ENCODE data around the gene FGR. TPM values are rescaled to one million over a fixed set of nuclear protein-coding genes. Genes with fewer than 3 reads are reported as not detected.

Gene FGR
- total RNA-seq, 2 donors from 2014 or later: 0.62 to 2.1 TPM

- no peak for DNase-seq
- no peak for ATAC-seq (replicated peaks in 1 of 2)
- H3K9me3 Mint-ChIP-seq: no peaks in the 10 kb centered on the region
- H3K27me3 Mint-ChIP-seq (ENCODE audit: low read depth): no peaks in the 10 kb centered on the region
- no peak overlapping the region for H3K27ac Mint-ChIP-seq
- no peak overlapping the region for H3K4me3 Mint-ChIP-seq
- no peaks in the 10 kb centered on the region for H3K36me3 Mint-ChIP-seq (ENCODE audit: insufficient read depth in 2 of 2)
- peaks cover 43% of the 10 kb centered on the region for H3K4me1 Mint-ChIP-seq (ENCODE audit: low read depth)
Measured at GRCh38 chr1:27614625-27615344, 20.2 kb downstream of the FGR start.

DNA sequence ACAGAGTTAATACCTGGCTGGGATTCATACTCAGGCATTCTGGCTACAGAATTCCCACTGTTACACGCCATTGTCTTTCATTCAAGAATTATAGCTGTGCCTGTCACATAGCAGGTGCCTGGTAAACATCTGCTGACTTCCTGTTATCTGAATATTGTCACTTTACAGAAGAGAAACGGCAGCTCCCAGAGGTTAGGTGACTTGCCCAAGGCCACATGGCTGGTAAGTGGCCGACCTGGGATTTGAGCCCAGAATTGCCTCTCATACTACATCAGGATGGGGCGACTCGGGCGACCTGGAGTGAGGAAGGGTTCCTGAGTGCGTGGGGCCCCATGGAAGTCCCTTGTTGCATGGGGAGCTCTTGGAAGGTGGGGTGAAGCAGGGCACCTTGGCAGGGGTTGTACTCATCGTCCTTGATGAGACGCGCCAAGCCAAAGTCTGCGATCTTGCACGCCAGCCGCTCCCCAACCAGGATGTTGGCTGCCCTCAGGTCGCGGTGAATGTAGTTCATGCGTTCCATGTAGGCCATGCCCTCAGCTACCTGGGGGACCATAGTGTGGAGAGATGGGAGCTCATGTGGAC is 20.9 kb downstream of the FGR start:
- H3K4me1 Mint-ChIP-seq (ENCODE audit: low read depth): peaks cover 37% of the 10 kb centered on the region
- no peak overlapping the region for H3K27ac Mint-ChIP-seq
- no peak overlapping the region for H3K4me3 Mint-ChIP-seq
- DNase-seq (no peak), ATAC-seq (replicated peaks in 1 of 2) (no peak)
- H3K27me3 Mint-ChIP-seq (ENCODE audit: low read depth): no peaks in the 10 kb centered on the region
- H3K9me3 Mint-ChIP-seq: no peaks in the 10 kb centered on the region
- no peaks in the 10 kb centered on the region for H3K36me3 Mint-ChIP-seq (ENCODE audit: insufficient read depth in 2 of 2)

- Mint-ChIP-seq H3K36me3 (ENCODE audit: insufficient read depth in 2 of 2) (no peaks in the 10 kb centered on the region), H3K27me3 (ENCODE audit: low read depth) (no peaks in the 10 kb centered on the region), H3K4me1 (ENCODE audit: low read depth) (peaks cover 23% of the 10 kb centered on the region), H3K27ac (no peak overlapping the region), H3K4me3 (no peak overlapping the region), H3K9me3 (no peaks in the 10 kb centered on the region)
- DNase-seq (no peak), ATAC-seq (replicated peaks in 1 of 2) (no peak)
Measured at GRCh38 chr1:27612718-27613117, 22.3 kb downstream of the FGR start.

DNA sequence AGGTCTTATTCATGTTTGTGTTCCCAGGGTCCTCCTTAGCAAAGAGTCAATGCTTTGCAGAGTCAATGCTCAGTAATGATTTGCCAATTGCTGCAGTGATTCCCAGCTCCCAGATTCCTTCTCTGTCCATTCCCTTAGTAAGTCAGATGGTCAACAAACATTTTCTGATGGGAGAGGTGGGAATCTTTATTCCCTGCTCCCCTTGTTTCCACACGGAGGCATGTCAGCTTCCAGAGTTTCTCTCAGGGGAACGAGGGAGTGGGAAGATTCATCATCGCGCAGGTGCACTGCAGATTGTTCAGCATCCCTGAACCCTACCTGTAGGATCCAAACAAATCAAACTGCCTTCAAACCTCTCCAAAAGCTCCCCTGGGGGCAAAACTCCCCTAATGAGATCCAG is 23.5 kb downstream of the FGR start:
- Mint-ChIP-seq H3K27ac (no peak overlapping the region), H3K27me3 (ENCODE audit: low read depth) (no peaks in the 10 kb centered on the region), H3K36me3 (ENCODE audit: insufficient read depth in 2 of 2) (no peaks in the 10 kb centered on the region), H3K9me3 (no peaks in the 10 kb centered on the region), H3K4me3 (no peak overlapping the region), H3K4me1 (ENCODE audit: low read depth) (peaks cover 21% of the 10 kb centered on the region)
- DNase-seq (no peak), ATAC-seq (replicated peaks in 1 of 2) (no peak)

DNA sequence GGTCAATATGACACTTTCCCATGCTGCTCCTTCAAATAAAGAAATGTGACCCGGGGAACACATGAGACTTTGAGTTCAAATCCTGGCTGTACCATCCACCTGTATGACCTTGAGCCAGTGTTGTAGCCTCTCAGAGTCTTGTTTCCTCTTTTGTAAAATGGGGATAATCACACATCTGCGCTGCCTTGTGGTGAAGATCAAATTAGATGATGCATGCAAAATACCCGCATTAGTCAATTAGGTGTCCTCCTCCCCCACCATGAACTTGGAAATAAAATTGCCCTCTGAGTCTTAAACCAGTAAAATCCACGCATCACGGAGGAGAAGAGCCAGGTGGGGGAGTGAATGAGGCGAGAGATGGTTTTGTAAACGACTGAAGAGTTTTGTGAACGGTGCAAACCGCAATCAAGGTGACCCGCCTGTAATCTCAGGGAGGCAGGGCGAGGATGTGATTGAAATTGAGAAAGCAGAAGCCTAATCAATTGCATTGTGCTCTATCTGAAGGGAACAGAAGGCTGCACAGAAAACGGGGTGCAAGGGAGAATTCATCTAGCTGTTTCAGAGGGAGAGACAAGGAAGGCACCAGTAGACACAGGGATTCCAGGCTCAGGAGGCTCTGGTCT is 25.3 kb downstream of the FGR start:
- no peak overlapping the region for H3K27ac Mint-ChIP-seq
- H3K4me3 Mint-ChIP-seq: no peak overlapping the region
- no peaks in the 10 kb centered on the region for H3K9me3 Mint-ChIP-seq
- peaks cover 29% of the 10 kb centered on the region for H3K4me1 Mint-ChIP-seq (ENCODE audit: low read depth)
- H3K36me3 Mint-ChIP-seq (ENCODE audit: insufficient read depth in 2 of 2): no peaks in the 10 kb centered on the region
- DNase-seq (no peak), ATAC-seq (replicated peaks in 1 of 2) (peak in 1 of 2 donors; percentile 12)
- H3K27me3 Mint-ChIP-seq (ENCODE audit: low read depth): no peaks in the 10 kb centered on the region

GRCh38 chr1:27609210-27609555 is 25.8 kb downstream of the FGR start:
- Mint-ChIP-seq H3K4me1 (ENCODE audit: low read depth) (peaks cover 23% of the 10 kb centered on the region), H3K27ac (no peak overlapping the region), H3K9me3 (no peaks in the 10 kb centered on the region), H3K4me3 (no peak overlapping the region), H3K36me3 (ENCODE audit: insufficient read depth in 2 of 2) (no peaks in the 10 kb centered on the region), H3K27me3 (ENCODE audit: low read depth) (no peaks in the 10 kb centered on the region)
- ATAC-seq (replicated peaks in 1 of 2) (peak; percentile 12), DNase-seq (no peak)

DNA sequence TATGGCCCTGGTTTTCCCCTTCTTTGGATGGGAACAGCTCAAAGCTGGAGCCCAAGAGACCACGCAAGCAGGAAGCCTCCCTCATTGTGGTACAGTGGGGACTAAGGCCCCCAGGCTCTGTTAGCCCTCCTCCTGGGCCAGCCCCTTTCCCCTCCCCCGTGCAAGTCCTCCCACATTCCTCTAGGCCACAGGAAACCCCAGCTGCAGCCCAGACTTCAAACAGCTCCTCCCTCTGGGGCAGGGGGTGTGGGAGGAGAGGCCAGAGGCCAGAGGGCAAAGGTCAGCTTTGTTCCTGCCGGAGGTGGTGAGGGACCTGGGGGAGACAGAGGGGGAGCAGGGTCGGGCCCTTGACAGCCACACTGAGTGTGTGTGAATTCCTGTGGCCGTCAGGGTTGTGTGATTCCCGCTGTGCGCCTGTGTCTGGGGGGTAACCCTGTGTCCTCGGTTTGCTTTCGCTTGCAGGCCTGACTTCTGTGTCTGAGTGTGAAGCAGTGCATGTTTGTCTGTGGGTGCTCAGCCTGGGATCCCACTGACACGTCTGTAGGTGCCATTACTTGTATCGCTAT is 27.7 kb downstream of the FGR start:
- Mint-ChIP-seq H3K27ac (no peak overlapping the region), H3K36me3 (ENCODE audit: insufficient read depth in 2 of 2) (no peaks in the 10 kb centered on the region), H3K9me3 (no peaks in the 10 kb centered on the region), H3K4me1 (ENCODE audit: low read depth) (peaks cover 17% of the 10 kb centered on the region), H3K27me3 (ENCODE audit: low read depth) (no peaks in the 10 kb centered on the region), H3K4me3 (no peak overlapping the region)
- DNase-seq: no peak
- ATAC-seq (replicated peaks in 1 of 2): no peak

DNA sequence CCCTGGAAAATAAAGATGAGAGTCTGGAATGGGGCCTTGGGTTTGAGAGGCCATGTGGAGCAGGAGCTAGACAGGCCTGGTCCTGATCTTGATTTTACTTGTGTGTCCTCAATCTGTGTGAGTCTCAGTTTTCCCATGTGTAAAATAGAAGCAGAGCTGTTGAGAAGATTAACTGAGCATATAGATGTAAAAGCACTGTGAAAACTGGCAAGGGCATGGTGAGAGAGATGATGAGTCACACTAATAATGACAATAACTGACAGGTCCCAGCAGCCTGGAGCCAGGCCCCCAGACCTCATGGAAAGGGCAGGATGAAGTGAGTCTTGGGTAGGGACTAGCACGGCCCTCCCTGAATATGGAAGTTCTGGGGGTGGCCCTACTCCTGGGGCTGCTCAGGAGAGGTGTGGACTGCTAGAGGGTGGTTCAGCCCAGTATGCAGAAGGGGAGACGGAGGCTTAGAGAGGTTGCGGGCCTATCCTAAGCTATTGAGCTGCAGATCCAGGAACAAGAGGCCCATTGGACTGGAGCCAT is 28.2 kb downstream of the FGR start:
- no peak for ATAC-seq (replicated peaks in 1 of 2)
- Mint-ChIP-seq H3K27ac (peak overlapping the region; percentile 18), H3K9me3 (no peaks in the 10 kb centered on the region), H3K36me3 (ENCODE audit: insufficient read depth in 2 of 2) (no peaks in the 10 kb centered on the region), H3K4me1 (ENCODE audit: low read depth) (peaks cover 21% of the 10 kb centered on the region), H3K27me3 (ENCODE audit: low read depth) (no peaks in the 10 kb centered on the region), H3K4me3 (no peak overlapping the region)
- DNase-seq: no peak

DNA sequence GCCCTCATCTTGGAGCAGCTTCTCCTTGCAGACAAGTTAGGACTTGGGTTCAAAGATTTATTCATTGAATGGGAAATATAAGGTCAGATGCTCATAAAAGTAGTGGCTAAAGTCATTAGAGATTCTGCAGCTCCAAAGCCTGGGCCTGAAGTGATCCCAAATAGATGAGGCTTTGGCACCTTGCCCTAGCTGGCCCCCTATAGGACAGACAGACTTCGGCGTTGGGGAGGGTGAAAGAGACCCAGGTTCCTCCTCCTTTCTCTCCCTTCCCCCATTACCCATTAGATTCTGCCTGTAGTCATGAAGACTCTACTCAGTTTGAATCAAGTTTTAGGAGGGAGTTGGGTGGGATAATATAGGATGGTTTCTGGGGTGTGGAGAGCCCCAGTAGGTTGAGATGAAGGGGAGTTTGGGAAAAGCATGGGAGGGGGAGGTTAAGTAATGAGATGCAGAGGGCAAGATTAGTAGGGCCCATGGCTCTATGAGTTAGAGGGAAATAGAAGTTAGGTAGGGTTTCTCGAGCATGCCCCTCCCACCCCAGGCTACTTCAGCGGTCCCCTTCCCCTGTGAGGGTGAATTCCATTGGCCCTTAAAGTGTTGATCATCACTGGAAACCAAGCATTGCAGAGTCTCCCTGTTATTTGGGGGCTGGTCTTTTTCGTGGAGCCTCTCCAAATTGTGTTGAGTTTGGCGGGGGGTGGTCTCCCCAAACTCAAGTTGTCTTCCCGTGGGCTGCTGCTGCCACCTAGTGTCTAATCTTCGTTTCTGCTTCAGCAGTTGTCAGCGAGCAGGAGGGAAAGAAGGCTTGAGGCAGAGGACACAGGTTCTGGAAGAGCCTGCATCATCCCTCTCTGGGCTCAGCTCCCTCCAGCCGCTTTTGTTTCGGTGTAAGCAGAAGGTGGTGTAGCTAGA is 28.9 kb downstream of the FGR start:
- H3K4me1 Mint-ChIP-seq (ENCODE audit: low read depth): peaks cover 26% of the 10 kb centered on the region
- peak overlapping the region; percentile 18 for H3K27ac Mint-ChIP-seq
- no peaks in the 10 kb centered on the region for H3K27me3 Mint-ChIP-seq (ENCODE audit: low read depth)
- peak; percentile 67 for DNase-seq
- H3K9me3 Mint-ChIP-seq: no peaks in the 10 kb centered on the region
- H3K4me3 Mint-ChIP-seq: peak overlapping the region in 1 of 2 donors; percentile 95
- no peaks in the 10 kb centered on the region for H3K36me3 Mint-ChIP-seq (ENCODE audit: insufficient read depth in 2 of 2)
- no peak for ATAC-seq (replicated peaks in 1 of 2)

- DNase-seq (no peak), ATAC-seq (replicated peaks in 1 of 2) (no peak)
- H3K27ac Mint-ChIP-seq: no peak overlapping the region
- no peaks in the 10 kb centered on the region for H3K9me3 Mint-ChIP-seq
- peak overlapping the region; percentile 84 to 95 for H3K4me3 Mint-ChIP-seq
- H3K36me3 Mint-ChIP-seq (ENCODE audit: insufficient read depth in 2 of 2): no peaks in the 10 kb centered on the region
- H3K27me3 Mint-ChIP-seq (ENCODE audit: low read depth): no peaks in the 10 kb centered on the region
- H3K4me1 Mint-ChIP-seq (ENCODE audit: low read depth): peaks cover 33% of the 10 kb centered on the region
Measured at GRCh38 chr1:27605300-27605766, 29.7 kb downstream of the FGR start.

DNA sequence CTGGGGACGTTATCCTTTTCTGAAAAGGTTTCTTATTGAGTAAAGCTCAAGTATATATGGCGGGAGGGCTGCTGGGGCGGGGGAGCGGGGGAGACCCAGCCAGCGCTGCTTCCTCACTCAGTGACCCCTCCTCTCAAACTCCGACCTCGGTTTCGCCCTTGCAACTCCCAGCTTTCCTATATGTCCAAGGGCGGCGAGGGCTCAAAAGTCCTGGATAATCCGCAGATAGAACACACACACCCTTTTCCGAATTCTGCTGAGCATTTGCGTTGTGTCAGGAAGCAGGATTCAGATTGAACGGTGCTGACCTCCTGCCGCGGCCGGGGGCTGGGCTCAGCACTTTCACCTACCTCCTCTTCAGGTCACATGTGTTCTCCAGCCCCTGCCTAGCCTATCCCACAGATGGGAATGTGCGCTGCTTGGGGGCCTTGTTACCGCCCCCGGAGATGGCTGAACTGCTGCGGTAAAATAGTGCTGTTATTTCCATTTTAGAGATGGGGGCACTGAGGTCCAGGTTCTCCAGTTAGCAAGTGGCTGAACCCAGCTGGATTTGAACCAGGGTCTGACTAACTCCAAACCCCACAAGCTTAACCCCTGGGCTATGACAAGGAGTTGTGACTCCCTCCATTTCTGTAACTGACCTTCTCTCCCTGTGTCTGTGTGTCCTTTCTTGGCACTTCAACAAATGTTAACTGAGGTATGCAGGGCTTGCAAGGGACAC is 30.2 kb downstream of the FGR start:
- ATAC-seq (replicated peaks in 1 of 2) (no peak), DNase-seq (no peak)
- no peaks in the 10 kb centered on the region for H3K27me3 Mint-ChIP-seq (ENCODE audit: low read depth)
- H3K36me3 Mint-ChIP-seq (ENCODE audit: insufficient read depth in 2 of 2): no peaks in the 10 kb centered on the region
- peak overlapping the region; percentile 84 to 95 for H3K4me3 Mint-ChIP-seq
- peaks cover 39% of the 10 kb centered on the region for H3K4me1 Mint-ChIP-seq (ENCODE audit: low read depth)
- H3K27ac Mint-ChIP-seq: no peak overlapping the region
- H3K9me3 Mint-ChIP-seq: no peaks in the 10 kb centered on the region
